ENCODE measurements around the gene SDK1.
A peak's percentile ranks its signal among the peaks of the same experiment; 100 is the strongest.

The SDK1 gene

GRCh38 chr7:3464900-3465622 is 164.0 kb downstream of the SDK1 start:
- DNase-seq = peak; percentile 37

- DNase-seq = no peak
Observed at GRCh38 chr7:3466261-3466660, 165.2 kb downstream of the SDK1 start.

DNA sequence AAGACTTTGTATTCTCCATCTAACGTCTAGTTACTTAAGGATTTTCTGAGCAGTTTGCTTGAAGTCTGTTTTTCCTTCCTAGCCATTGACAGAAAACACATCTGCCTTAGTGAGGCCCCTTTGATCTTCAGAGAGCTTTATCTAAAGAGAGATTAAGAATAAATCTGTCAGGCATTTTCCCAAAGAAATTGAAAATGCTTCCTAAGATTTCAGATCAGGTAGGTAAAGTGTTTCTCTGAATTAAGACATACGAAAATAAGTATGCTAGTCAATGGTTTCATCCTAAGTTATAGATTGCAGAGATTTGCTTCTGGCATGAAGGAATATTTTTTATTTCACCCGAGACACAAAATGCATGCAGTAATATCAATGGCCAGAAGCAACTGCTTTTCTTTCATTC is 168.6 kb downstream of the SDK1 start:
- DNase-seq = no peak

- DNase-seq = no peak
Observed at GRCh38 chr7:3480197-3480596, 179.1 kb downstream of the SDK1 start.

- no peak for DNase-seq
Observed at GRCh38 chr7:3481435-3481834, 180.4 kb downstream of the SDK1 start.

GRCh38 chr7:3482147-3482921 is 181.3 kb downstream of the SDK1 start:
- no peak for DNase-seq

GRCh38 chr7:3486841-3487240 is 185.8 kb downstream of the SDK1 start:
- DNase-seq = no peak

GRCh38 chr7:3488829-3489228 is 187.8 kb downstream of the SDK1 start:
- no peak for DNase-seq

DNA sequence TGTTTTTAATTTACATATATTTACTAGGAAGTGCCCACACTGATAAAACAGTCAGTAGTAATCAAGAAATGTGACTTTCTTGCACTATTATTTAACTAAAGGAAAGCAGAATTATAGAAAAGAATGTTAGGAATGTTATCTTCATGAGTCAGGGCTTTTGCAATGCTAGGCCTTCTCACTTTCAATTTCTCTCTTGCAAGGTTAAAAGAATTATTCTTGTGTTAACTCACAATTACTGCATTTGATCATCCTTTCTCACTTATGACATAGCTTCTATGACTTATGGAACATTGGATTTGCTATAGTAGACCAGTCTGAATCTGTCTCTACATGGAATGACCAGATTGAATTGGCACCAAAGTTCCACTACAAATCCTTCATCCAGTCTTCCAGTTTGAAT is 192.4 kb downstream of the SDK1 start:
- DNase-seq = no peak

DNA sequence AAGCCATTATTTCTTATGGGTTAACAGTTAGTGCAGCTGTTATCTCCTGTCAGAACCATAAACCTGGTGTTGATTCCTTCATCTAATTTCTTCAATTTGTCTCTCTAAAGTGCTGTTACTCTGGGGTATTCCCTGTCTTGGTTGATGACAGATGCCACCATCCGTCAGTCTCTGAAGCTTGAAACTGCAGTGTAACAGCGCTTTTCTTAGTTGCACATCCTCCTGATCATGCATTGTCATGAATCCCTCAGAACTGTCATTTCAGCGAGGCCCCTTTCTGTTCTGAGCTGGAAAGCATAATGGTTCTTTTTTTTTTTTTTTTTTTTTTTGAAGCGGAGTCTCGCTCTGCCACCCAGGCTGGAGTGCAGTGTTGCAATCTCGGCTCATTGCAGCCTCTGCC is 193.9 kb downstream of the SDK1 start:
- DNase-seq = no peak

- DNase-seq = no peak
Observed at GRCh38 chr7:3495530-3495929, 194.5 kb downstream of the SDK1 start.

GRCh38 chr7:3495954-3496353 is 194.9 kb downstream of the SDK1 start:
- DNase-seq = no peak

- DNase-seq = no peak
Observed at GRCh38 chr7:3497796-3498195, 196.7 kb downstream of the SDK1 start.

DNA sequence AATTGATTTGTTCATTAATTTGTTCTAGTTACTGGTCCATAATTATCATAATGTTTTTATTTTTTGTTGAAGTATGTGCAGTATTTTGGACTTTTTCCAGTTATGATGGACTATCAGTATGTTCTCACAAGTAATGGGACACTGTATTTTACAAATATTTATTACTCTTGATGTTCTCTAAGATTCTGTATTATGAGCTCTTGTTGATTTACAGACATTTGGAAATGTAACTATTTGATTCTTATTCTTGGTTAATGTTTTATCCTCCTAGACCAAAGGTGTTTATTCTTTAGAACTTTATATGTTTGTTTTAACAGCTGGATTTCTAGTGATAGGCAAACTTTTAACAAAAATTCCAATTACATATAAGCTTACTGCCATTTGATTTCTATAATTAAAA is 200.6 kb downstream of the SDK1 start:
- no peak for DNase-seq

GRCh38 chr7:3504384-3504783 is 203.3 kb downstream of the SDK1 start:
- no peak for DNase-seq

GRCh38 chr7:3510101-3511020 is 209.3 kb downstream of the SDK1 start:
- peak; percentile 80 for DNase-seq

- no peak for DNase-seq
Observed at GRCh38 chr7:3517344-3517743, 216.3 kb downstream of the SDK1 start.

- no peak for DNase-seq
Observed at GRCh38 chr7:3518546-3518945, 217.5 kb downstream of the SDK1 start.

DNA sequence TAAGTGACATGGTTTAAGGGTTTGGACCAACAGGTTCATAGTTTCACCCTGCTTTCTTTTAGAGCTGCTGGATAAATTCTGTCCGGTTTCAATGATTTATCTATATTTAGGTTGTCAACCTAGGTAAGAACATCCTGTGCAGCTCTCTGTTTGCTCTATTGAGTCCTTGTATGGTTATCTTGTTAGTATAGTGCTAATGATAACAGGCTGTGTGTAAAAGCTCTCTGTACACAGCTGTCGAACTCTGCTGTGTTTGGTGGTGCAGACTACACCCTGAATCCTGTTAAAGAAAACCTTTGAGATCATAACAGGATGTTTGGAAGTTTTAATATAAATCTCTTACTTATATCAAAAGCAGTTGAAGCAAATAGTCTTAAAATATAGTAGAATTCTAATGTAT is 219.2 kb downstream of the SDK1 start:
- no peak for DNase-seq

DNA sequence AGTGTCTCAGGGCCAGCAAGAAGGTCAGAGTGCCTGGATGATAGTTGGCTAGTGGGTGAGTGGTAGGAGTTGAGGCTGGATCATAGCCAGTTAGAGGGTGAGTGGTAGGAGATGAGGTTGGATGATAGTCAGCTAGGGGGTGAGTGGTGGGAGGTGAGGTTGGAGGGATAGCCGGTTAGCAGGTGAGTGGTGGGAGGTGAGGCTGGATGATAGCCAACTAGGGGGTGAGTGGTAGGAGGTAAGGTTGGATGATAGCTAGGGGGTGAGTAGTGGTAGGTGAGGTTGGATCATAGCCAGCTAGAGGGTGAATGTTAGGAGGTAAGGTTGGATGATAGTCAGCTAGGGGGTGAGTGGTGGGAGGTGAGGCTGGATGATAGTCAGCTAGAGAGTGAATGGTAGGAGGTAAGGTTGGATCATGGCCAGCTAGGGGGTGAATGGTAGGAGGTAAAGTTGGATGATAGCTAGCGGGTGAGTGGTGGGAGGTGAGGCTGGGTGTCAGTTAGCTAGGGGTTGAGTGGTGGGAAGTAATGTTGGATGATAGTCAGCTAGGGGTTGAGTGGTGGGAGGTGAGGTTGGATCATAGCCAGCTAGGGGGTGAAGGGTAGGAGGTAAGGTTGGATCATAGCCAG is 226.6 kb downstream of the SDK1 start:
- no peak for DNase-seq

DNA sequence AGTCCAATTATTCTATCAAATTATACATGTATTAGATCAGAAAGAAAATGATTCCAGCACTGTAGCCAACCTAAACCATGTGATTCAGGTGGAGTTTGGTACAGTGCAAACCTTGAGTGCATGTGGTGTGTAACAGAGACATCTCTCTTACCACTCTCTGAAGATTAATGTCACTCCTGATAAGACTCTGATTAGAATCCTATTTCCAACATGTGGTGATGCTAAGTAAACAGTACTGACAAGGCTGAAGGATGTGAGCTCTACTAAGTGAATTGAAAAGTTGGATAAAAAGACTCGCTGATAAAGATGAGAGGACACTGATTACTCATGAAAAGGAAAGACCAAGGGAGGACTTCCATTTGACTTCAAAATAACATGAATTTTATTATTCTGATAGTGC is 232.0 kb downstream of the SDK1 start:
- no peak for DNase-seq

DNA sequence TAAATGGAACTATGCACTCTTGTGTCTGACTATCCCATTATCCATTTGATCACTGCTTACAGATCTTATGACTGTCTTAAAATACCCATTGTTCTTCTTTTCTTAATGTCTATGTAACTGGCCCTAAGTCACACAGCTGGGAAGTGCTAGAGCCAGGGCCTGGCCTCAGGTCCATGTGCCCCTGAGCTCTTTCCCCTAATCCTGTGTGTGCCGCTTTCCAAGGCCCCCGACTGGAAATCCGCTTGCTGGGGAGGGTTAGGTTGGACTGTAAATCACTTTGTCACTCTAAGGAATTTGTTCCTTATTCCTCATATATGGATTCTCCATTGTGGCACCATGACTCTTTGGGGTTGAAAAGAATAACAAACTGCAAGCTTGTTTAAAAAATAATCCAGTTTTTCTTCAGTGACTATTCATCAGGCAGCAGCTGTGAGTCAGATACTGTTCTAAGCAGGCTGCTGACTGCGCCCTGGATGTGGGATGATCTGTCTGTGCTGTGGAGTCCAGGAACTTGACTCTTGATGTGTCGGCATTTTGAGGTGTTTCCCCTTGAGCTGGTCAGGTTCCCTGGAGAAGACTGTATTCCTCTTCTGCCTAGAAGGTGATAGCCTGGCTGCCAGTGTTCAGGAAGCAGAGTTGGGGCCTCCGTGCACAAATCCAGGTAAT is 236.3 kb downstream of the SDK1 start:
- DNase-seq = no peak
